OCI-LY3 (cell line): ENCODE measurements around the gene CRIM1.

Source experiments
- H2AFZ ChIP-seq: fragments of 200-600, 300-600 bp; shearing (Covaris generic); 2 replicates; pipeline ENCODE4 v1.6.0; 2014; ENCODE audit warnings: antibody characterized with exemption, low read depth, low read length
- H3K27ac ChIP-seq: fragments of 200-600, 300-600 bp; sonication (generic); 2 replicates; pipeline ENCODE4 v1.5.1; 2014; ENCODE audit warnings: mild to moderate bottlenecking, low read length, moderate library complexity, mixed read lengths
- H3K27me3 ChIP-seq: fragments of 200-600, 300-600 bp; sonication (generic); 2 replicates; pipeline ENCODE4 v1.6.1; 2014; ENCODE audit warnings: low read depth, low read length, mixed read lengths
- H3K36me3 ChIP-seq: fragments of 200-600, 300-600 bp; sonication (generic); replicated peaks from 2 replicates; pipeline ENCODE3; 2014; ENCODE audit warnings: low read depth, low read length, mixed read lengths
- H3K4me1 ChIP-seq: fragments of 300-600, 200-600 bp; sonication (generic); 2 replicates; pipeline ENCODE4 v1.6.1; 2014; ENCODE audit warnings: low read length, mixed read lengths
- H3K4me2 ChIP-seq: fragments of 200-600, 300-600 bp; sonication (generic); 2 replicates; pipeline ENCODE4 v1.6.1; 2014; ENCODE audit warnings: low read length, mixed read lengths
- H3K4me3 ChIP-seq: fragments of 300-600, 200-600 bp; sonication (generic); 2 replicates; pipeline ENCODE4 v1.5.1; 2014; ENCODE audit warnings: antibody characterized with exemption, mild to moderate bottlenecking, low read length, moderate library complexity
- H3K79me2 ChIP-seq: fragments of 300-600, 200-600 bp; shearing (Covaris generic); 2 replicates; pipeline ENCODE4 v1.6.1; 2014; ENCODE audit warnings: mild to moderate bottlenecking, low read length, mixed read lengths
- H3K9ac ChIP-seq: fragments of 300-600, 200-600 bp; shearing (Covaris generic); 2 replicates; pipeline ENCODE4 v1.6.0; 2014; ENCODE audit warnings: mild to moderate bottlenecking, low read length, moderate library complexity
- H3K9me3 ChIP-seq: fragments of 200-600, 300-600 bp; shearing (Covaris generic); 2 replicates; pipeline ENCODE4 v1.6.1; 2014; ENCODE audit warnings: low read length, mixed read lengths; ENCODE audit not compliant: insufficient read depth
- H4K20me1 ChIP-seq: fragments of 200-600, 300-600 bp; sonication (generic); 2 replicates; pipeline ENCODE4 v1.6.1; 2016; ENCODE audit warnings: low read length, mixed read lengths; ENCODE audit not compliant: insufficient read depth
- EZH2phosphoT487 ChIP-seq: fragments of 200-600 bp; shearing (Covaris generic); IDR thresholded peaks from 2 replicates; pipeline ENCODE4 v1.6.1; 2018; ENCODE audit warnings: antibody characterized with exemption, mixed run types, low read depth
- TF ChIP-seq, protein P1 (sequence below): fragments of 200-600, 300-600 bp; sonication (generic); IDR thresholded peaks from 2 replicates; pipeline ENCODE4 v1.5.1; 2014; ENCODE audit warnings: antibody characterized with exemption, low read length, low read depth

Gene CRIM1

DNA sequence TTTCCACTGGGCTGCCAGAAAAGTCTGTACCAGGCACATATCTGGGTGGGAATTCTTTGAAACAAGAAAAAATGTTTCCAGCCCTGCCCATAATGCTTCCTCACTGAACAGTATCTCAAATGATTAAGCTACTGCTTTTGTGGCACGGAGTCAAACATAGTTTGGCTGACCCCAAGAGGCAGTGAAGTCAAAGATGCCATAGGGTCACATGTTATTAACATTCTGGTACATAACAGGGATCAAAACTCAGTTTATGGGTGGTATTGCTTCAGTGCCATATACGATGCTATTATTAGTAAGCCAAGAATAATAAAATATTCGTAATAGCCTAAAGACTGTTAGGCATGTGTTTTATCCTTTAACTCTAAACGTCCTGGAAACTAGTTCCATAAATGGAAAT lies 129.9 kb downstream of the CRIM1 start:
- no peak overlapping the region for H3K4me2 ChIP-seq
- H3K9ac ChIP-seq, result no peak overlapping the region

DNA sequence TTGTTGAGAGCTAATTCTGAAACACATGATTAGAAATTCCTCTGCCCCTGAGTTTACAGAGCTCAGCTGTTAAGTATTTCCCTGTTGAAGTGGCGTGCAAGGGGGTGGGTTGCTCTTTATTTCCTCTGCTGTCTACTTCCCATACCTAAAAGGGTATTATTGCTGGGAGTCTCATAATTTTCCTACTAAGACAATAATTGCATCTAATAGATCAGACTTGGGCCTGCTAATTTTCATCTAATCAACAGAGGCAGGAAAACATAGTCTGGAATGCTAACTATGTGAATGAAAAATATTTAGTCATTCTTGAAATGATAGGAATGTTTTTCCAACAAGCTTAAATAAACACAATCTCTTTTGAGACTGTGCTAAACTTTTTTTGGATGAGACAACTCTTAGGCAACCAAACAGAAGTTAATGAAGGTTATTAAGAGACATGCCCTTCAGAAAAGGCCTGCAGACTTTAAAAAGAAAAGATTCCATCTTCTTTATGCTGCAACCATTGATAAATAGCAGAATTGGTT lies 131.0 kb downstream of the CRIM1 start:
- no peaks in the 10 kb centered on the region for H3K36me3 ChIP-seq
- H3K4me3 ChIP-seq, result no peak overlapping the region
- no peaks in the 10 kb centered on the region for H3K79me2 ChIP-seq
- no peaks in the 10 kb centered on the region for H3K4me1 ChIP-seq
- H3K27ac ChIP-seq, result no peak overlapping the region
- H3K9me3 ChIP-seq, result no peaks in the 10 kb centered on the region
- H3K27me3 ChIP-seq, result no peaks in the 10 kb centered on the region; the same call in 1 of the 2 replicates
- no peak overlapping the region for H3K4me2 ChIP-seq
- TF ChIP-seq, protein P1, sequence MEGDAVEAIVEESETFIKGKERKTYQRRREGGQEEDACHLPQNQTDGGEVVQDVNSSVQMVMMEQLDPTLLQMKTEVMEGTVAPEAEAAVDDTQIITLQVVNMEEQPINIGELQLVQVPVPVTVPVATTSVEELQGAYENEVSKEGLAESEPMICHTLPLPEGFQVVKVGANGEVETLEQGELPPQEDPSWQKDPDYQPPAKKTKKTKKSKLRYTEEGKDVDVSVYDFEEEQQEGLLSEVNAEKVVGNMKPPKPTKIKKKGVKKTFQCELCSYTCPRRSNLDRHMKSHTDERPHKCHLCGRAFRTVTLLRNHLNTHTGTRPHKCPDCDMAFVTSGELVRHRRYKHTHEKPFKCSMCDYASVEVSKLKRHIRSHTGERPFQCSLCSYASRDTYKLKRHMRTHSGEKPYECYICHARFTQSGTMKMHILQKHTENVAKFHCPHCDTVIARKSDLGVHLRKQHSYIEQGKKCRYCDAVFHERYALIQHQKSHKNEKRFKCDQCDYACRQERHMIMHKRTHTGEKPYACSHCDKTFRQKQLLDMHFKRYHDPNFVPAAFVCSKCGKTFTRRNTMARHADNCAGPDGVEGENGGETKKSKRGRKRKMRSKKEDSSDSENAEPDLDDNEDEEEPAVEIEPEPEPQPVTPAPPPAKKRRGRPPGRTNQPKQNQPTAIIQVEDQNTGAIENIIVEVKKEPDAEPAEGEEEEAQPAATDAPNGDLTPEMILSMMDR, result no peak
- TF ChIP-seq EZH2phosphoT487, result no peak
- H2AFZ ChIP-seq, result no peak overlapping the region
- H3K9ac ChIP-seq, result no peak overlapping the region
- no peaks in the 10 kb centered on the region for H4K20me1 ChIP-seq

More for the DNA sequence above, 129.9 kb downstream of the CRIM1 start:
- H3K79me2 ChIP-seq, result no peaks in the 10 kb centered on the region
- no peaks in the 10 kb centered on the region for H3K9me3 ChIP-seq
- H3K27me3 ChIP-seq, result no peaks in the 10 kb centered on the region; the same call in 1 of the 2 replicates
- no peak overlapping the region for H3K27ac ChIP-seq
- no peaks in the 10 kb centered on the region for H4K20me1 ChIP-seq
- no peak overlapping the region for H3K4me3 ChIP-seq
- no peaks in the 10 kb centered on the region for H3K36me3 ChIP-seq
- H3K4me1 ChIP-seq, result no peaks in the 10 kb centered on the region
- TF ChIP-seq, protein P1, result no peak
- no peak for TF ChIP-seq EZH2phosphoT487
- H2AFZ ChIP-seq, result no peak overlapping the region

DNA sequence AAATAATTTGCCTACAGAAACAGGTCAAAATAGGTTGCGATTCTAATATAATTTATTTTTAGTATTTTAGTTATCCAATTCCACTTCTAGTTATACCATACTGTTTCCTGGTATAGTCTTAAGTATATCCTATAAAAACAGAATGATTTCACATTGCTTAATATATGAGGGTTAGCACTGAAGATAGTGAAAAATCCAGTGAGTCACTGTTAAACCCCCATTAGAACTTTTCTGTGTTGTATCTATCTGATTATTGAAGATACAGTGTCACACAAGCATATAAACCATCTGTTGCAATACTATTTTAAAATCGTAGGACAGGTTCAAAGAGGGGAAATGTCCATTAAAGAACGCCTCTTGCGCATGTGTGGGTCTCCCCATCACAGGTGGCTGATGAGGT lies 132.4 kb downstream of the CRIM1 start:
- no peak for TF ChIP-seq EZH2phosphoT487
- TF ChIP-seq, protein P1, result no peak
- no peak overlapping the region for H3K4me2 ChIP-seq
- no peak overlapping the region for H3K4me3 ChIP-seq
- H2AFZ ChIP-seq, result no peak overlapping the region
- no peaks in the 10 kb centered on the region for H3K4me1 ChIP-seq
- H3K79me2 ChIP-seq, result no peaks in the 10 kb centered on the region
- H3K9me3 ChIP-seq, result no peaks in the 10 kb centered on the region
- H3K9ac ChIP-seq, result no peak overlapping the region
- H3K27ac ChIP-seq, result no peak overlapping the region
- no peaks in the 10 kb centered on the region for H3K36me3 ChIP-seq
- H4K20me1 ChIP-seq, result no peaks in the 10 kb centered on the region
- 0 out of 2 replicates have a peak, but pooled peaks cover 3% of the 10 kb centered on the region for H3K27me3 ChIP-seq

DNA sequence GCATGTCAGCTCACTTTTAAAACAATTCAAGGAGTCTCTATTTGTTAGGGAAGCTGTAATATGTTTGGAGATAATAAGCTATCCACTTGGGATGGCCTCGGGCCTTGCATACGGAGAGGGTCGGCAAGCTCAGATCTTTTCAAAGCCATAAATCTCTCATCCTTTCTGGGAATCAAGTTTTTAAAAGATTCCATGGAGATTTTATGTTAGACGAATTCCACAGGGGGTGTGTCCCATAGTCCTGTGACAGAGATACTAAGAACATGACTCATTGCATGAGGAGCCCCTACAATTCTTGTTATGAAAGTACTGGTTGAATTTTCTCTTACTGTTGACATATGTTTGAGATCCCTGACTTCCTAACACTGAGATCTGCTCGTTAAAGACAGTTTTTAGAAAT lies 133.7 kb downstream of the CRIM1 start:
- Histone ChIP-seq H3K27me3 (0 out of 2 replicates have a peak, but pooled peaks cover 4% of the 10 kb centered on the region), H4K20me1 (no peaks in the 10 kb centered on the region), H3K4me1 (no peaks in the 10 kb centered on the region), H3K4me3 (no peak overlapping the region), H2AFZ (no peak overlapping the region), H3K4me2 (no peak overlapping the region), H3K36me3 (no peaks in the 10 kb centered on the region), H3K27ac (no peak overlapping the region), H3K9ac (no peak overlapping the region), H3K79me2 (no peaks in the 10 kb centered on the region), H3K9me3 (no peaks in the 10 kb centered on the region)
- TF ChIP-seq, protein P1, result no peak
- TF ChIP-seq EZH2phosphoT487, result no peak
